Heart left ventricle (tissue), 16 donors: ENCODE measurements around the gene PLXNA3. TPM values are rescaled to one million over a fixed set of nuclear protein-coding genes. Genes with fewer than 3 reads are reported as not detected.

Experiments
- ATAC-seq, 4 donors: fragments of 200-7000 bp; cut with Tn5 transposase; one replicate each; pipeline ENCODE4 v1.9.1; 2020 to 2022; ENCODE audit warnings: moderate library complexity in 4 of 4, mild to moderate bottlenecking in 3 of 4, moderate number of reproducible peaks in 1 of 4
- DNase-seq, 5 donors: peaks; one replicate each; pipeline ENCODE4 v3.0.0-alpha.2; 2020
- H3K27ac ChIP-seq, 12 donors: fragments of 200-600 bp; sonication (generic) in 4 of 12; one replicate each; pipeline versions ENCODE4 v1.5.0 to v1.8.0; 2016 to 2022; ENCODE audit warnings: mild to moderate bottlenecking in 2 of 12
- H3K27me3 ChIP-seq, 9 donors: fragments of 200-600 bp; sonication (generic) in 2 of 9; one replicate each; pipeline versions ENCODE4 v1.5.1 to v1.8.0; 2016 to 2022; ENCODE audit warnings: mild to moderate bottlenecking in 3 of 9
- H3K36me3 ChIP-seq, 9 donors: fragments of 200-600 bp; sonication (generic) in 2 of 9; one replicate each; pipeline versions ENCODE4 v1.5.0 to v1.8.0; 2018 to 2022; ENCODE audit warnings: mild to moderate bottlenecking in 2 of 9
- H3K4me1 ChIP-seq, 12 donors: fragments of 200-600 bp; sonication (generic) in 4 of 12; one replicate each; pipeline versions ENCODE4 v1.5.0 to v1.8.0; 2016 to 2022; ENCODE audit warnings: mild to moderate bottlenecking in 3 of 12
- H3K4me3 ChIP-seq, 12 donors: fragments of 200-600 bp; sonication (generic) in 4 of 12; one replicate each; pipeline versions ENCODE4 v1.5.0 to v1.8.0; 2017 to 2022; ENCODE audit warnings: mild to moderate bottlenecking in 9 of 12, moderate library complexity in 4 of 12
- H3K9me3 ChIP-seq, 12 donors: fragments of 200-600 bp; sonication (generic) in 4 of 12; one replicate each; pipeline versions ENCODE4 v1.5.0 to v1.8.0; 2016 to 2022; ENCODE audit warnings: mild to moderate bottlenecking in 1 of 12
- POLR2A ChIP-seq, 2 donors: fragments of 450-650 bp; IDR thresholded peaks; one replicate each; pipeline ENCODE4 v1.6.1; 2017; ENCODE audit warnings: antibody characterized with exemption in 2 of 2, mild to moderate bottlenecking in 2 of 2, moderate library complexity in 2 of 2
- WGBS, 4 donors: extraction: QIAGEN DNeasy Blood & Tissue Kit in 2 of 4; methylation state at CpG; one replicate each; pipeline versions ENCODE4 v1.1.5 to v1.1.7; 2013 to 2018; 5-methylcytosine and 5-hydroxymethylcytosine counted together
- intact Hi-C, 10 donors: fragments of 100-400 bp; cut with DNase I; formaldehyde crosslinking; loops; one replicate each; pipeline versions ENCODE4 v1.11.1 to v1.14.2; 2022
- polyA plus RNA-seq, 2 donors: library from polyadenylated mRNA; stranded (reverse); fragments of 200-250 nt; gene quantifications; one replicate each; pipeline ENCODE4 v1.2.3, GENCODE V29; 2013
- total RNA-seq, 9 donors: library from RNA; depleted of rRNA in 2 of 9; stranded (reverse); fragments of >200 nt in 2 of 9; fragmentation: NEBNext Ultra II Directional in 3 of 9; extraction: Animal tissue kit (Norgen Biotek cat#: 25700) in 3 of 9; gene quantifications; one replicate each; pipeline versions ENCODE4 v1.1.0 to v1.2.4, GENCODE V29; 2016 to 2023
- TF ChIP-seq, protein P1 (sequence below), 12 donors: fragments of 200-600 bp; sonication (generic) in 4 of 12; IDR thresholded peaks; one replicate each; pipeline versions ENCODE4 v1.5.0 to v1.8.0; 2018 to 2022; ENCODE audit warnings: antibody characterized with exemption in 12 of 12, mild to moderate bottlenecking in 5 of 12
- donor health status: ischemic (EF 13 %, LVEDD 7.1; RV severe dilation, severe dysfunction).
- donor health status: healthy with polysubstance abuse.
- donor health status: DM: no; HTN: yes; CAD: no.
- donor health status: DM: no; HTN: no; CAD: no.
- donor health status: ischemic (EF 25% LVEDD 6.9; RV normal size, moderate dysfunction).
- donor health status: ischemic (EF 25% LVEDD 5.7; RV mildly dilated, moderate dysfunction).
- donor health status: healthy.
- donor health status: DM: yes; HTN: yes; CAD: no.
- donor health status: ischemic (EF 35%, LVEDD 5.7; RV mildly dilated, moderate dysfunction).
- donor health status: nonischemic (EF 11% LVEDD 7.7; RV severe dilation, severe dysfunction).
- donor health status: DM: yes; HTN: yes; CAD: no.
- donor health status: PGD.
- donor health status: ischemic (EF 29% LVEDD 5.4; RV normal size, mild dysfunction).
- donor health status: nonischemic (EF 23%, LVEDD 6.1; RV moderate dilation, normal function).

PLXNA3 gene
- total and polyA plus RNA-seq, 11 donors = 4.7 to 46.6 (median 12.6) TPM

DNA sequence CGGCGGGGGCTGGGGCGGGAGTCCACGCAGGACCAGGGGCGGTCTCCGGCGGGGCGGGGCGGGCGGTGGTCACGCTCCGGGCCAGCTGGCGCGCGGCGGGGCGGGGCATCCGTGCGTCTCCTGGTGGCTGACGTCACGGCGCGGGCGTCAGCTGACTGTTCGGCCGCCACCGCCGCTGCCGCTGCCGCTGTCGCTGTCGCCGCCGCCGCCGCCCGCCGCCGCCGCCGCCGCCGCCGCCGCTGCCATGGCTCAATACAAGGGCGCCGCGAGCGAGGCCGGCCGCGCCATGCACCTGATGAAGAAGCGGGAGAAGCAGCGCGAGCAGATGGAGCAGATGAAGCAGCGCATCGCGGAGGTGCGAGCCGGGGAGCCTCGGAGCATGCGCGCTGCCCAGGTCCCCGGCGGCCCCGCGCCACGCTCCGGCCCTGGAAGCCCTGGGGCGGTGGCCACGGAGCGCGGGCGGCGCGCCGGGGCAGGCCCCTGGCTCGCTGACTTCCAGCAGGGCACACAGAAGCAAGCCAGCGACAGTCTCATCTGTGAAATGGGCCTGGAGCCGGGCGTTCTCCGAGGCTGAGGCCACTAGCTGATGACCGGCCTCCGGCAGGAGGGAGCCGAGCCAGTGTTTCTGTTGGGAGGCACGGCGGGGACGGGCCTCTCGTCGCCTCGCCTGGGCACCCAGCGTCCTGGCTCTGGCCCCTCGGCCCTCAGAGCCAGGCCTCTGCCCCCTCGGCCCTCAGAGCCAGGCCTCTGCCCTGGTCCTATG is 13.9 kb upstream of the PLXNA3 start, which contains the start of gene FAM50A:
TSS of gene FAM50A (plus strand) at position 150 of the 763 bp plus-strand sequence. CDS start at position 245, 95 bp downstream.
- peak; percentile 54 to 92 (median 86) for ATAC-seq
- Histone ChIP-seq H3K9me3 (no peaks in the 10 kb centered on the region), H3K27me3 (no peaks in the 10 kb centered on the region), H3K27ac (peak within 1 kb of the TSS; percentile 53 to 91 (median 81)), H3K4me3 (peak within 1 kb of the TSS; percentile 56 to 84 (median 68)), H3K4me1 (peaks cover 0 to 16% (median 10%) of the 10 kb centered on the region in 12 donors), H3K36me3 (peaks cover 0 to 55% (median 34%) of the 10 kb centered on the region in 9 donors)
- peak; percentile 78 to 90 (median 88) for DNase-seq
- intact Hi-C loops = loop anchor here in 1 of 10 donors (5.0 kb wide), 1 partner anchor 38 kb away; no protein-coding TSS in a partner anchor
- 1 to 43% (median 18%) methylated on average over 7 to 94 of the region's 94 CpGs for WGBS, 4 donors
- TF ChIP-seq, protein P1, sequence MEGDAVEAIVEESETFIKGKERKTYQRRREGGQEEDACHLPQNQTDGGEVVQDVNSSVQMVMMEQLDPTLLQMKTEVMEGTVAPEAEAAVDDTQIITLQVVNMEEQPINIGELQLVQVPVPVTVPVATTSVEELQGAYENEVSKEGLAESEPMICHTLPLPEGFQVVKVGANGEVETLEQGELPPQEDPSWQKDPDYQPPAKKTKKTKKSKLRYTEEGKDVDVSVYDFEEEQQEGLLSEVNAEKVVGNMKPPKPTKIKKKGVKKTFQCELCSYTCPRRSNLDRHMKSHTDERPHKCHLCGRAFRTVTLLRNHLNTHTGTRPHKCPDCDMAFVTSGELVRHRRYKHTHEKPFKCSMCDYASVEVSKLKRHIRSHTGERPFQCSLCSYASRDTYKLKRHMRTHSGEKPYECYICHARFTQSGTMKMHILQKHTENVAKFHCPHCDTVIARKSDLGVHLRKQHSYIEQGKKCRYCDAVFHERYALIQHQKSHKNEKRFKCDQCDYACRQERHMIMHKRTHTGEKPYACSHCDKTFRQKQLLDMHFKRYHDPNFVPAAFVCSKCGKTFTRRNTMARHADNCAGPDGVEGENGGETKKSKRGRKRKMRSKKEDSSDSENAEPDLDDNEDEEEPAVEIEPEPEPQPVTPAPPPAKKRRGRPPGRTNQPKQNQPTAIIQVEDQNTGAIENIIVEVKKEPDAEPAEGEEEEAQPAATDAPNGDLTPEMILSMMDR (IDR thresholded peaks at IDR 0.05) = no peak
- TF ChIP-seq POLR2A (IDR thresholded peaks at IDR 0.05) = peak in 1 of 2 donors; percentile 6

DNA sequence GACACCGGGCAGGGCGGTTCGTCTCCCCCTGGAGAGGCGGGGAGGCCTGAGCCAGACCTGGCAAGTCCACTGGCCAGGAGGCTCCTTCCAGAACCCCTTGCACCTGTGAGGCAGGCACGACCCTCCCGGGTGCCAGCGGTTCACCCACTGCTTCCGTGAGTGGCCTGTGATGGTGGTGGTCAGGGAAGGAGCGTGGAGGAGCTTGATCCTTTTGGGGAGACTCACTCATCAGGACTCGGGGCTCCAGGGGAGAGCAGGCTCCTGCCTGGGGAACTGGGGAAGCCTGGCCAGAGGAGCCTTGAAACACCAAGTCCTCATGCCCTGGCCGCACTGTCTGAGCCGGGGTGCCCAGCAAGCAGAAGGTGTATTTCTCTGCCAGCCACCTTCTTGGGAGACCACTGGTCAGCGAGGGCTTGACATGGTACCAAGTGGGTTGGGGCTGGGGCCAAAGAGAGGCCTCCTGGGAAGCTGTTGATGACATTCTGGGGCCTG is 13.3 kb upstream of the PLXNA3 start:
- H3K4me1 ChIP-seq = peaks cover 0 to 16% (median 10%) of the 10 kb centered on the region in 12 donors
- no peaks in the 10 kb centered on the region for H3K27me3 ChIP-seq
- peaks cover 0 to 58% (median 34%) of the 10 kb centered on the region in 9 donors for H3K36me3 ChIP-seq
- DNase-seq (peak in 1 of 5 donors; percentile 16), ATAC-seq (no peak)
- intact Hi-C loops = loop anchor here in 1 of 10 donors (5.0 kb wide), 1 partner anchor 38 kb away; no protein-coding TSS in a partner anchor
- no peak for TF ChIP-seq POLR2A (IDR thresholded peaks at IDR 0.05)
- TF ChIP-seq, protein P1 (IDR thresholded peaks at IDR 0.05) = no peak
- peak overlapping the region; percentile 56 to 84 (median 68) for H3K4me3 ChIP-seq
- 55 to 84% (median 69%) methylated on average over 10 to 13 of the region's 13 CpGs for WGBS, 4 donors
- no peaks in the 10 kb centered on the region for H3K9me3 ChIP-seq
- H3K27ac ChIP-seq = peak overlapping the region; percentile 53 to 91 (median 81)

DNA sequence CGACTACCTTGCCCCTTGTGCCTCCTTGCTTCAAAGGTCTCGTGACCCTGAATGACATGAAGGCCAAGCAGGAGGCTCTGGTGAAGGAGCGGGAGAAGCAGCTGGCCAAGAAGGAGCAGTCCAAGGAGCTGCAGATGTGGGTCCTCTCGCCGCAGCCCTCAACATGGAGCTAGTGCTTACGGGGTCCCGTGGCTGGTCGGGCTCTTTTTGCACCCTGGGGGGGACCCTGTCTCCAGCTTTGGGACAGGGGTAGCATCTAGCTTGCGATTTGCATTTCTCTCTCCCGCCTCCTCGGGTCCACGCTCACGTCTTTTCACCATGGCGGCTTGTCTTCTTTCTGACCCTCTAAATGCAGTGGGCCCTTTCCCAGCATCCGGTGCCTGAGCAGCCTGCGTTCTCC is 12.3 kb upstream of the PLXNA3 start:
- H3K27me3 ChIP-seq = peaks cover 0 to 3% (median 0%) of the 10 kb centered on the region in 9 donors
- no peak overlapping the region for H3K27ac ChIP-seq
- no peak overlapping the region for H3K4me3 ChIP-seq
- H3K9me3 ChIP-seq = no peaks in the 10 kb centered on the region
- H3K4me1 ChIP-seq = peaks cover 0 to 16% (median 10%) of the 10 kb centered on the region in 12 donors
- TF ChIP-seq POLR2A (IDR thresholded peaks at IDR 0.05) = no peak
- TF ChIP-seq, protein P1 (IDR thresholded peaks at IDR 0.05) = no peak
- intact Hi-C loops = no loop called here
- H3K36me3 ChIP-seq = peaks cover 0 to 58% (median 31%) of the 10 kb centered on the region in 9 donors
- ATAC-seq (no peak), DNase-seq (peak in 1 of 5 donors; percentile 16)
- WGBS, 4 donors = 89 to 96% (median 93%) methylated on average over 16 of the region's 16 CpGs

DNA sequence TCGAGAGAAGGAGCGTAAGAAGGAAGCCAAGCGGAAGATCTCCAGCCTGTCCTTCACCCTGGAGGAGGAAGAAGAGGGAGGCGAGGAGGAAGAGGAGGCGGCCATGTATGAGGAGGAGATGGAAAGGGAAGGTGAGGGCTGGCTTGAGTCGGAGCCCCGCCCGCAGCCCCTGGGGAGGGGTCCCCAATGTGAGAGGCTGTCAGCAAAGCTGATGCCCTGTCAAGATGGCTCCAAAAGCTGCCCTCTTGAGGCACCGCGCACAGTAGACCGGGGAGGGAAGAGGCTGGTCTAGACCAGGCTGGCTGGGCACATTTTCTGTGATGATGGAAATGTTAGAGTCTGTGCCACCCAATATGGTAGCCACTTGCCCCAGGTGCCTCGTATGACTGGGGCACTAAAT is 11.7 kb upstream of the PLXNA3 start:
- no peaks in the 10 kb centered on the region for H3K9me3 ChIP-seq
- peaks cover 0 to 3% (median 0%) of the 10 kb centered on the region in 9 donors for H3K27me3 ChIP-seq
- H3K36me3 ChIP-seq = peaks cover 0 to 53% (median 29%) of the 10 kb centered on the region in 9 donors
- peaks cover 0 to 16% (median 10%) of the 10 kb centered on the region in 12 donors for H3K4me1 ChIP-seq
- TF ChIP-seq, protein P1 (IDR thresholded peaks at IDR 0.05) = no peak
- TF ChIP-seq POLR2A (IDR thresholded peaks at IDR 0.05) = no peak
- 79 to 93% (median 92%) methylated on average over 12 of the region's 12 CpGs for WGBS, 4 donors
- no peak overlapping the region for H3K4me3 ChIP-seq
- DNase-seq (no peak), ATAC-seq (no peak)
- intact Hi-C loops = no loop called here
- no peak overlapping the region for H3K27ac ChIP-seq
